Neuron (in vitro differentiated cells): ENCODE data around the gene GRAMD4.

Experiments
- H2AFZ ChIP-seq: one replicate; pipeline ENCODE4 v1.6.1; 2013; ENCODE audit warnings: low read depth, mild to moderate bottlenecking, inconsistent platforms, low read length, moderate library complexity
- H3K27me3 ChIP-seq: one replicate; pipeline ENCODE4 v1.6.1; 2013; ENCODE audit warnings: low read length; ENCODE audit not compliant: insufficient read depth
- H3K36me3 ChIP-seq: one replicate; pipeline ENCODE4 v1.6.1; 2013; ENCODE audit warnings: low read length; ENCODE audit not compliant: insufficient read depth
- H3K4me1 ChIP-seq: one replicate; pipeline ENCODE4 v1.6.1; 2013; ENCODE audit warnings: low read length; ENCODE audit not compliant: insufficient read depth
- H3K4me3 ChIP-seq: 2 replicates; pipeline ENCODE4 v1.5.1; 2013; ENCODE audit warnings: mild to moderate bottlenecking, low read length, moderate library complexity
- H3K9me3 ChIP-seq: one replicate; pipeline ENCODE4 v1.6.1; 2013; ENCODE audit warnings: low read length

Gene GRAMD4

GRCh38 chr22:46690146-46690545, 70.0 kb downstream of the GRAMD4 start:
- Histone ChIP-seq H3K27me3 (no peaks in the 10 kb centered on the region), H3K36me3 (peaks cover 77% of the 10 kb centered on the region)

GRCh38 chr22:46691571-46691970, 71.4 kb downstream of the GRAMD4 start:
- Histone ChIP-seq H3K36me3 (peaks cover 81% of the 10 kb centered on the region), H2AFZ (no peak overlapping the region), H3K4me3 (no peak overlapping the region), H3K27me3 (no peaks in the 10 kb centered on the region), H3K9me3 (no peaks in the 10 kb centered on the region), H3K4me1 (no peaks in the 10 kb centered on the region)

More at GRCh38 chr22:46690146-46690545, 70.0 kb downstream of the GRAMD4 start:
- Histone ChIP-seq H3K9me3 (no peaks in the 10 kb centered on the region), H2AFZ (no peak overlapping the region), H3K4me3 (no peak overlapping the region), H3K4me1 (no peaks in the 10 kb centered on the region)

GRCh38 chr22:46693634-46694415, 73.6 kb downstream of the GRAMD4 start:
- H3K4me3 ChIP-seq = no peak overlapping the region
- no peaks in the 10 kb centered on the region for H3K9me3 ChIP-seq
- no peaks in the 10 kb centered on the region for H3K4me1 ChIP-seq
- peaks cover 84% of the 10 kb centered on the region for H3K36me3 ChIP-seq
- no peak overlapping the region for H2AFZ ChIP-seq
- H3K27me3 ChIP-seq = no peaks in the 10 kb centered on the region

GRCh38 chr22:46694416-46695170, 74.4 kb downstream of the GRAMD4 start:
- H2AFZ ChIP-seq = no peak overlapping the region
- no peak overlapping the region for H3K4me3 ChIP-seq
- H3K4me1 ChIP-seq = no peaks in the 10 kb centered on the region
- no peaks in the 10 kb centered on the region for H3K27me3 ChIP-seq
- peaks cover 86% of the 10 kb centered on the region for H3K36me3 ChIP-seq
- H3K9me3 ChIP-seq = no peaks in the 10 kb centered on the region

- Histone ChIP-seq H2AFZ (no peak overlapping the region), H3K9me3 (no peaks in the 10 kb centered on the region), H3K27me3 (no peaks in the 10 kb centered on the region), H3K36me3 (peaks cover 83% of the 10 kb centered on the region), H3K4me3 (no peak overlapping the region), H3K4me1 (no peaks in the 10 kb centered on the region)
Measured at GRCh38 chr22:46695346-46696228, 75.4 kb downstream of the GRAMD4 start.

- no peaks in the 10 kb centered on the region for H3K4me1 ChIP-seq
- no peaks in the 10 kb centered on the region for H3K27me3 ChIP-seq
- H3K4me3 ChIP-seq = no peak overlapping the region
- no peaks in the 10 kb centered on the region for H3K9me3 ChIP-seq
- peaks cover 84% of the 10 kb centered on the region for H3K36me3 ChIP-seq
- no peak overlapping the region for H2AFZ ChIP-seq
Measured at GRCh38 chr22:46696229-46696518, 76.0 kb downstream of the GRAMD4 start.

- Histone ChIP-seq H3K4me1 (no peaks in the 10 kb centered on the region), H3K9me3 (no peaks in the 10 kb centered on the region), H3K36me3 (peaks cover 85% of the 10 kb centered on the region), H3K4me3 (no peak overlapping the region), H2AFZ (no peak overlapping the region), H3K27me3 (no peaks in the 10 kb centered on the region)
Measured at GRCh38 chr22:46696614-46697013, 76.4 kb downstream of the GRAMD4 start.

DNA sequence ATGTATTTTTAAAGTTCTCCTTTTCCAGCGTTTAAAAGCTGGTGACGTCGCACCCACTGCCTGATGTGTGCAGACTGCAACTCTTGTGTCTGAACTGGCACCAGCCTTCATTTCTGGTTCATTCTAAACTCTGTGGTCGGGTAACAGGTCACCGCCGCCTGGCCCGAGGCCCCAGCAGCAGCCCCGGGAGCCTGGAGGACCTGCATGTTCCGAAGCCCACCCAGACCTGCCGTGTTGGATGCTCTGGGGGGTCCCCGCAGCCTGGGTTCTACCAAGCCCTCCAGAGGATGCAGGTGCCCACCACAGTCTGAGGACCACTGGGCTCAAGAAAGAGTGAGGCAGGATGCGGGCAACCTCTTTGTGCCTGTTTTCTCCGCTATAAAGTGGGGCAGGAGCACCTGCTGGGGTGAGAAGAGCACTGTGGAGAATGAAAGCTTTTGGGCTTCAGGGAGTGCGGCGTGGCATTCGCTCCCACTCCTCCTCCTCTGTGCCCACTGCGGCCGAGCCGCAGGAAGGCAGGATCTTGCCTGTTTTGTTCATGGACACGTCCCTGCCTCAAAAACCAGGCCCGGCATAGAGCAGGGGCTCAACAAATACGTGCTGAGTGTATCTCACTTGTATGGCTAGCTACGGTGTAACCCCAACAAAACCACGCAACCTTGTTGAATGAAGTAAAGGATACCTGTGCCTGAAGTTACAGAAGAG, 77.8 kb downstream of the GRAMD4 start:
- H3K4me1 ChIP-seq = no peaks in the 10 kb centered on the region
- no peak overlapping the region for H3K4me3 ChIP-seq
- peaks cover 89% of the 10 kb centered on the region for H3K36me3 ChIP-seq
- H3K9me3 ChIP-seq = no peaks in the 10 kb centered on the region
- no peak overlapping the region for H2AFZ ChIP-seq
- H3K27me3 ChIP-seq = no peaks in the 10 kb centered on the region

- peaks cover 88% of the 10 kb centered on the region for H3K36me3 ChIP-seq
- H3K27me3 ChIP-seq = no peaks in the 10 kb centered on the region
- H3K9me3 ChIP-seq = no peaks in the 10 kb centered on the region
- H3K4me1 ChIP-seq = no peaks in the 10 kb centered on the region
- no peak overlapping the region for H3K4me3 ChIP-seq
- no peak overlapping the region for H2AFZ ChIP-seq
Measured at GRCh38 chr22:46699091-46699490, 78.9 kb downstream of the GRAMD4 start.

DNA sequence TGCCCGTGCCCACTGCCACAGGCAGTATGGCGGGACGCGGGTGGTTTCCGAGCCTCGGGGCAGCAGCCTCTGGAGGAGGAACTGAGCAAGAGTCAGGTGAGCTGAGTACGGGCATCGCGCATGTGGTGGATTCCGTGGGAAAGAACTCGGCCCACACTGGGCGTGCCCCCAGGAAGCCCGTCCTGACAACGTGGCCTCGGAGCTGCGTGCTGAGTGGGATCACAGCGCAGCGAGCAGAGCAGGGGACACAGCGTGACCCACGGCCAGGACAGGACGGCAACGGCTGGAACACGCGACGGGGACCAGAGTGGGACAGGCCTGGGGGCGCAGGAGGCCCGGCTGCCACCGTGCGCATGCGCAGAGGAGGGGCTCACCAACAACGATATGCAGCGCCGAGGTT, 81.1 kb downstream of the GRAMD4 start:
- Histone ChIP-seq H3K4me3 (no peak overlapping the region), H2AFZ (no peak overlapping the region), H3K27me3 (no peaks in the 10 kb centered on the region), H3K4me1 (no peaks in the 10 kb centered on the region), H3K9me3 (no peaks in the 10 kb centered on the region), H3K36me3 (peaks cover 83% of the 10 kb centered on the region)

DNA sequence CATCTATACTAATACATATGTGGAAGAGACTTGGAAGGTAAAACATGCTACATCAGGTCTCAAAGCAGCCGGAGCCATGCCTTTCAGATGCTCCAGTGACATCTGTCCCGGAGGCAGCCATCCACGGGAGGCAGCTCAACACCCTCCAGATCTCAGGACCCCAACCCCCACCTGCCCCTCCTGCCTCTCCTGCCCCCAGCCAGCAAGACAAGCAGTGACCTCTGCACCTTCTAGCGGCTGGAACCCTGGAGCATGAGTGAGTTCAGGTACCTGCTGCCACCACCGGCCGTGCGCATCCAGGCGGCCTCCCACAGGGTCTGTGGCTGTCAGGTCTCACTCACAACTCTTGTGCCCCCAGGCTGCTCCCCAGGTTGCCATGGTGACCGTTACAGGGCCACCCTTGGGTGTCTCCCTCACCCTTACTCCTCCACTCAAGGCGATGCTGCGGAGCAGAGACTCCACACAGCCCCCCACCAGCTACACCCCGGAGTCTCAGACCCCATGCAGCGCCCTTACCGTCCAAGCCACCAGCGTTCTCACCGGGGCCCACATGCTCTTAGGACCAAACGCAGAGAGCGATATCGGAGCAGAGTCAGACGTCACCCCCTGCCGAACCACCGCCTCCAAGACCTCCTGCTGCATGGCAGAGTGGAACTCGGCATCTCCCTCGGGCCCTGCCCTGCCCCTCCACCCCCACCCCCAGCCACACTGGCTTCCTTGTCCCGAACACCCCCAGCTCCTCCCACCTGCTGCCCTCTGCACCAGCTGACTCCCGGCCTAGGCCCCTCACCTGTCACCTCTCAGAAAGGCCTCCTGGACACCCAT, 83.2 kb downstream of the GRAMD4 start:
- H3K36me3 ChIP-seq = peaks cover 86% of the 10 kb centered on the region

GRCh38 chr22:46703996-46704370, 83.8 kb downstream of the GRAMD4 start:
- H3K4me3 ChIP-seq = no peak overlapping the region

More for the DNA sequence above, 83.2 kb downstream of the GRAMD4 start:
- H2AFZ ChIP-seq = no peak overlapping the region
- no peak overlapping the region for H3K4me3 ChIP-seq
- no peaks in the 10 kb centered on the region for H3K27me3 ChIP-seq
- no peaks in the 10 kb centered on the region for H3K9me3 ChIP-seq
- no peaks in the 10 kb centered on the region for H3K4me1 ChIP-seq

More at GRCh38 chr22:46703996-46704370, 83.8 kb downstream of the GRAMD4 start:
- Histone ChIP-seq H3K4me1 (no peaks in the 10 kb centered on the region), H3K36me3 (peaks cover 86% of the 10 kb centered on the region), H3K9me3 (no peaks in the 10 kb centered on the region), H3K27me3 (no peaks in the 10 kb centered on the region), H2AFZ (no peak overlapping the region)
